ENCODE measurements around the gene PIGR.

DNA sequence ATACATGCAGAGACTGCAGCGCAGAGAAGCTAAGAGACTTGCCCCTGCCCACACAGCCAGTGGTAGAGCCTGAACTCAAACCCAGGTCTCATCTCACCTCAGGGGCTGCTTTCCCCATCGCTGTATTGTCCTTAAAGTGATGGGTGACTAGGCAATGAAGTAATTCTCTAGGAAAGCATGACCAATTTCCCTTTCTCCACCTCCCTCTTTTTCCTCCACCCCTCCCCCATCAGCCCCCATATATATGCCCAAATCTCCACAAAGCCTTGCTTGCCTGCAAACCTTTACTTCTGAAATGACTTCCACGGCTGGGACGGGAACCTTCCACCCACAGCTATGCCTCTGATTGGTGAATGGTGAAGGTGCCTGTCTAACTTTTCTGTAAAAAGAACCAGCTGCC lies 49.1 kb downstream of the PIGR start, which contains the start of gene IL24:
- TF ChIP-seq, protein P1, sequence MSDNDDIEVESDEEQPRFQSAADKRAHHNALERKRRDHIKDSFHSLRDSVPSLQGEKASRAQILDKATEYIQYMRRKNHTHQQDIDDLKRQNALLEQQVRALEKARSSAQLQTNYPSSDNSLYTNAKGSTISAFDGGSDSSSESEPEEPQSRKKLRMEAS (IDR thresholded peaks at IDR 0.05; ENCODE audit: low read depth), result no peak
- TF ChIP-seq, protein P2, sequence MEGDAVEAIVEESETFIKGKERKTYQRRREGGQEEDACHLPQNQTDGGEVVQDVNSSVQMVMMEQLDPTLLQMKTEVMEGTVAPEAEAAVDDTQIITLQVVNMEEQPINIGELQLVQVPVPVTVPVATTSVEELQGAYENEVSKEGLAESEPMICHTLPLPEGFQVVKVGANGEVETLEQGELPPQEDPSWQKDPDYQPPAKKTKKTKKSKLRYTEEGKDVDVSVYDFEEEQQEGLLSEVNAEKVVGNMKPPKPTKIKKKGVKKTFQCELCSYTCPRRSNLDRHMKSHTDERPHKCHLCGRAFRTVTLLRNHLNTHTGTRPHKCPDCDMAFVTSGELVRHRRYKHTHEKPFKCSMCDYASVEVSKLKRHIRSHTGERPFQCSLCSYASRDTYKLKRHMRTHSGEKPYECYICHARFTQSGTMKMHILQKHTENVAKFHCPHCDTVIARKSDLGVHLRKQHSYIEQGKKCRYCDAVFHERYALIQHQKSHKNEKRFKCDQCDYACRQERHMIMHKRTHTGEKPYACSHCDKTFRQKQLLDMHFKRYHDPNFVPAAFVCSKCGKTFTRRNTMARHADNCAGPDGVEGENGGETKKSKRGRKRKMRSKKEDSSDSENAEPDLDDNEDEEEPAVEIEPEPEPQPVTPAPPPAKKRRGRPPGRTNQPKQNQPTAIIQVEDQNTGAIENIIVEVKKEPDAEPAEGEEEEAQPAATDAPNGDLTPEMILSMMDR (IDR thresholded peaks at IDR 0.05), result no peak
- TF ChIP-seq SIN3A (IDR thresholded peaks at IDR 0.05; ENCODE audit: borderline replicate concordance, low read depth, low read length) (no peak), RAD21 (IDR thresholded peaks at IDR 0.05; ENCODE audit: low read length) (no peak), SMC3 (IDR thresholded peaks at IDR 0.05; ENCODE audit: low read depth, low read length) (no peak), GATA2 (CRISPR knock-in tag; IDR thresholded peaks at IDR 0.05) (no peak), RFX5 (IDR thresholded peaks at IDR 0.05; ENCODE audit: low read length) (no peak), TAF1 (IDR thresholded peaks at IDR 0.05; ENCODE audit: borderline replicate concordance, low read depth, low read length) (no peak), EP300 (IDR thresholded peaks at IDR 0.05; ENCODE audit: borderline replicate concordance in 1 of 2, low read depth in 1 of 2, low read length in 1 of 2) (no peak), POLR2AphosphoS5 (IDR thresholded peaks at IDR 0.05; ENCODE audit: low read depth, low read length) (no peak), YY1 (IDR thresholded peaks at IDR 0.05; ENCODE audit: low read depth) (no peak)
- TF ChIP-seq, protein P3, sequence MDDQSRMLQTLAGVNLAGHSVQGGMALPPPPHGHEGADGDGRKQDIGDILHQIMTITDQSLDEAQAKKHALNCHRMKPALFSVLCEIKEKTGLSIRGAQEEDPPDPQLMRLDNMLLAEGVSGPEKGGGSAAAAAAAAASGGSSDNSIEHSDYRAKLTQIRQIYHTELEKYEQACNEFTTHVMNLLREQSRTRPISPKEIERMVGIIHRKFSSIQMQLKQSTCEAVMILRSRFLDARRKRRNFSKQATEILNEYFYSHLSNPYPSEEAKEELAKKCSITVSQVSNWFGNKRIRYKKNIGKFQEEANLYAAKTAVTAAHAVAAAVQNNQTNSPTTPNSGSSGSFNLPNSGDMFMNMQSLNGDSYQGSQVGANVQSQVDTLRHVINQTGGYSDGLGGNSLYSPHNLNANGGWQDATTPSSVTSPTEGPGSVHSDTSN (IDR thresholded peaks at IDR 0.05), result no peak
- TF ChIP-seq, protein P4, sequence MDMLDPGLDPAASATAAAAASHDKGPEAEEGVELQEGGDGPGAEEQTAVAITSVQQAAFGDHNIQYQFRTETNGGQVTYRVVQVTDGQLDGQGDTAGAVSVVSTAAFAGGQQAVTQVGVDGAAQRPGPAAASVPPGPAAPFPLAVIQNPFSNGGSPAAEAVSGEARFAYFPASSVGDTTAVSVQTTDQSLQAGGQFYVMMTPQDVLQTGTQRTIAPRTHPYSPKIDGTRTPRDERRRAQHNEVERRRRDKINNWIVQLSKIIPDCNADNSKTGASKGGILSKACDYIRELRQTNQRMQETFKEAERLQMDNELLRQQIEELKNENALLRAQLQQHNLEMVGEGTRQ (IDR thresholded peaks at IDR 0.05; ENCODE audit: borderline replicate concordance, low read depth, low read length), result no peak

Measured in SK-N-SH (cell line).